Activated CD8-positive, alpha-beta memory T cell treated with anti-CD3 and anti-CD28 coated beads for 48 hours (primary cell): Measurements from ENCODE around the gene PNPLA1.

ENCODE experiments used
- DNase-seq, 3 experiments: peaks; one replicate each; pipeline ENCODE4 v3.0.0-alpha.2; 2020; ENCODE audit warnings: low read depth in 2 of 3, low spot score in 2 of 3

PNPLA1 gene

DNA sequence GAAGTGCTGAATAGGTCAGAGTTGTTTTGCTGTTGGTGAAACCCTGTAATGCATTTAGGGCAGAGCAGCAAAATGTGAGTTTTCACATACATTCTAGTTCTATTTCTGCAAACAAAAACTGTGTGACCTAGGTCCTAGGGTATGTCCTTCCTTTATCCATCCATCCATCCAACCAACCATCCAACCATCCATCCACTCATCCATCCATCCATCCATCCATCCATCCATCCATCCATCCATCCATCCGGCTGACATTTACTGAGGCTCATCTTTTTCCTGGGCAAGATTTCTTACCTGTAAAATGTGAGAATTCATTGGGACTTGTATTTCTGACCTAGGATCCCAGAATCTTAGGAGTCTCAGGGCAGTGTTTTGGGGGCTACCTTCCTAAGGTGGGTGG is 14.5 kb downstream of the PNPLA1 start:
- DNase-seq, result no peak

DNA sequence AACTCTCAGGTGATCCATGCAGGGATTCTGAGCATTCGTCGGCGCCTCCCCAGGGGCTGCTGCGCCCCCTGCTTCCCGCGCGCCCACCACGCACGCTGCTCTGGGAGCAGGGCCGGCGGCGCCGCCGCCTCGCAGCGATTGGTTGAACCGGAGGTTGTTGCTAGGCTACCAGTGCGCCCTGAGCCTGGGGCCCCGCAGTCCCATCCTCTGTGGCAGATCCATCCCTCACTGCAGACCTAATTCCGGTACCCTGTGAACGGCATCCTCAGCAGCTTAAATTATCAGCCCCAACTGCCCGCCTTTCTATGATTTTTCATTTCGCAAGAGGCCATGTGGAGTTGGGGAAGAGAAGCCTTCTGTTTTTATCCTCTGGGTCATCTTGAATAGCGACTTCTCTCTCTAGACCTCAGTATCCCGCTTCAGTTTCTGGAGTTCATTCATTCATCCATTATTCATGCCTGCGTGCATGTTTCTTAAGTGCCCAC is 15.4 kb downstream of the PNPLA1 start:
- DNase-seq, result no peak

- no peak for DNase-seq
Measured at GRCh38 chr6:36285797-36286196, 15.9 kb downstream of the PNPLA1 start.

DNA sequence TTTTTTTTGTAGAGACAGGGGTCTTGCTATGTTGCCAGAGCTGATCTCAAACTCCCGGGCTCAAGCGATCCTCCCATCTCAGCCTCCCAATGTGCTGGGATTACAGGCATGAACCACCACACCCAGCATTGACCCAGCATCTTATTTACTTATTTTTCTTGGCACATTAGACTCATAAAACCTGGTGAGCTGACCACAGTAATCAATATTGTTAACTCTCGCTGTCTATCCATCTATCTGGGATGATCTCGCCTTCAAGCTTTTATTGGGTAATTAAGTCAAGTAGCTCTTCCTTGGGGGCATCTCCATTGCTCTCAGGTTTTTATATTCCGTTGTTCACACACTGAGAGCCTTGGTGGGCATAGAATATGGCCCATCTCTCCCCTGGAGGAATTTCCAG is 17.0 kb downstream of the PNPLA1 start:
- DNase-seq, result no peak

GRCh38 chr6:36289281-36289878 is 19.5 kb downstream of the PNPLA1 start:
- no peak for DNase-seq

- no peak for DNase-seq
Measured at GRCh38 chr6:36290668-36291620, 21.1 kb downstream of the PNPLA1 start.

DNA sequence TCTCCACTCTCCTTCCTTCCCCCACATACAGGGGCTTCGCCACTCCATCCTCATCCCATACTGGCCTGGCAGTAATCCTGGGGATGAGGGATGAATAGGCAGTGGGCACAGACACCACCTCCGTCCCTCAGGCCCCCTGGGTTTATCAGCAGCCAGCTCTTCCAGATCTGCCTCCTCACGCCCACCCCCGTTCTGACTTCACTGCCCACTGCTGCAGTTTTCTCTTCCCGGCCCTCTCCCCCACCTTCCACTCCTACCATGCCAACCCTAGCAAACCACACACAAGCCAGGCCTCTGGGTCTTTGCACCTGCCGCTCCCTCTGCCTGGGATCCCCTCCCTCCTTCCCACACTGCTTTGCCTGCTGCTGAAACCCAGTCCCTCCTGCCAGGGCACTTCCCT is 22.3 kb downstream of the PNPLA1 start:
- DNase-seq, result no peak

- no peak for DNase-seq
Measured at GRCh38 chr6:36296240-36296639, 26.4 kb downstream of the PNPLA1 start.

DNA sequence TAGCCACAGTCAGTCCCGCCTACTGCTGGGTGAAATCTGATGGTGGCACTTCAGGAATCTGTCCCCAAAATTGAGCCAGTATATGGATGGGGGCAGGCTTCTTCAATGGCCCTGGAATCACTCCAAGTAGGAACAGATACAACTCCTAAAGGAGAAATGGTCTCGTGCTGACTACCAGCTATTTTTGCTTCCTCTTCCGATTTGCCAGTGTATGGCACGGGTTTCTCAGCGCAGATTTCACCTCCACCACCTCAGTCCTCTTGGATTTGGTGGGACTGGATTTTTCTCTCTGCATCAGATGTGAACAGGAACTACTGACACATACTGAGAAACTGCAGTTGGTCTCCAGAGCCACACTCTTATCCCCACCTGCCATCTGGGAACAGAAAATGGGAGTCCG is 27.2 kb downstream of the PNPLA1 start:
- DNase-seq, result no peak

GRCh38 chr6:36297511-36297910 is 27.7 kb downstream of the PNPLA1 start:
- no peak for DNase-seq

- no peak for DNase-seq
Measured at GRCh38 chr6:36298027-36298426, 28.2 kb downstream of the PNPLA1 start.

GRCh38 chr6:36301085-36301658 is 31.3 kb downstream of the PNPLA1 start:
- no peak for DNase-seq

DNA sequence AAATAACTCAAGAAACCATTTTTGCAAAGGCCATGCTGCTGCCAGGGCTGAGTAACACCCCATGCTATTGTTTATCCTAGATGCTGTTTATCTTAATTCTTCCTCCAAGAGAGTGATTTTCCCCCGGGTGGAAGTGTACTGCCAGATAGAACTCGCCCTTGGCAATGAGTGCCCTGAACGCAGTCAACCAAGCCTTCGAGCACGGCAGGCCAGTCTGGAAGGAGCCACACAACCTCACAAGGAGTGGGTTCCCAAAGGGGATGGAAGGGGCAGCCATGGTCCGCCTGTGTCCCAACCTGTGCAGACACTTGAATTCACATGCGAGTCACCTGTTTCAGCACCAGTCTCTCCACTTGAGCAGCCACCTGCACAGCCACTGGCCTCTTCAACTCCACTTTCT is 31.9 kb downstream of the PNPLA1 start:
- no peak for DNase-seq

DNA sequence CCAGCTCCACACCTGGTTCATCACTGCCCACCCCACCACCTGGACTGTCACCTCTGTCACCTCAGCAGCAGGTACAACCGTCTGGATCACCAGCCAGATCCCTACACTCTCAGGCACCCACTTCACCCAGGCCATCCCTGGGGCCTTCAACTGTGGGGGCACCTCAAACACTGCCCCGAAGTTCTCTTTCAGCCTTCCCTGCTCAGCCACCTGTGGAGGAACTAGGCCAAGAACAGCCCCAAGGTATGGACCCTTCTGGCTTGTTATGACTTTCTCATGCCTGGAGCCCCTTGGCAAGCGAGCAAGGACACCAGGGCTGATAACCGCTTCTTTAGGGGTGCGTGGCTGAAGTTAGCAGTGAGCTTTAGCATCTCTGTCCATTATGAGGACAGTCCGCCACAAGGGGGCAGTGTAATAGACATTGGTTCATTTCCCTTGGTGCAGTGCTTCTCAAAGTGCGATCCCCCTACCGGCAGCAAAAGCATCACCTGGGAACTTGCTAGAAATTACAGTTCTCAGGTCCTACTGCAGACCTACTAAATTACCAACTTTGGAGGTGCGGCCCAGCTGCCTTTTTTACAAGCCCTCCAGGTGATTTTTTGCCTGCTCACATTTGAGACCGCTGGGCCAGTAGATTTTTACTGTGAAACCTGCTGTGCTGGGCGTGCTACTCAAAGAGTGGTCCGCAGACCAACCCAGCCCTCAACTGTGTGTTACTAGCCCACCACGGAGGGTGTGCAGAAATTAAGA is 32.5 kb downstream of the PNPLA1 start:
- peak; percentile 63 to 95 (median 91) for DNase-seq

DNA sequence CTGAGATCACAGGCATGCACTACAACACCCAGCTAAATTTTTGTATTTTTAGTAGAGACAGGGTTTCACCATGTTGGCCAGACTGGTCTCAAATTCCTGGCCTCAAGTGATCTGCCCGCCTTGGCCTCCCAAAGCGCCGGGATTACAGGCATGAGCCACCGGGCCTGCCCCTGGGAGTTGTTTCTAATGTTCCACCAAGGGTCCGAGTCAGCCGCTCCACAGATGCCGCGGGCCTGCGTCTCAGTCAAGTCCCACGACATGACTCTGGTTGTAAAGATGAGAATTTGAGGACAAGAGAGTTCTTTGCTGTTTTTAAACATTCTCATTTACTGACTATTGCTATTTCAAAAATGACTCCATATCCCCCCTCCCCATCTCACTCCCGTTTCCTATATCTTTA is 36.0 kb downstream of the PNPLA1 start:
- DNase-seq, result no peak

- DNase-seq, result no peak
Measured at GRCh38 chr6:36306375-36306774, 36.5 kb downstream of the PNPLA1 start.

GRCh38 chr6:36308514-36308913 is 38.7 kb downstream of the PNPLA1 start:
- DNase-seq, result no peak

GRCh38 chr6:36309203-36309602 is 39.3 kb downstream of the PNPLA1 start:
- no peak for DNase-seq

DNA sequence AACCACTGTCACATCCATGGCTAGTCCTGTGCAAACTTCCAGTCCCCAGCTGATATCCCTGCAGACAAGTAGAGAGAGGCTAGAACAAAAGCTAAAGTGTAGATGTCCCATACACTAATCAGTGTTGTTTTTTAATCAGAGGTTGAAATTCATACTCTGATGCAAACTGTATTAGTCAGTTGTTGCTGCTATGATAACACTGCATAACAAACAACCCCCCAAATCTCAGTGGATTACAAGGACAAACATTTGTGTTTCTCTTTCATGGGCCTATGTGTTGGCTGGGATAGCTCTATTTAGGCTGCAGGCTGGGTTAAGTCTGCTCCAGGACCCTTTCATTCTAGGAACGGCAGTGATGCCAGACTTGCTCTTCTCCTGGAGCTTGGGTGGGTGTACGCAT is 40.0 kb downstream of the PNPLA1 start:
- no peak for DNase-seq

DNA sequence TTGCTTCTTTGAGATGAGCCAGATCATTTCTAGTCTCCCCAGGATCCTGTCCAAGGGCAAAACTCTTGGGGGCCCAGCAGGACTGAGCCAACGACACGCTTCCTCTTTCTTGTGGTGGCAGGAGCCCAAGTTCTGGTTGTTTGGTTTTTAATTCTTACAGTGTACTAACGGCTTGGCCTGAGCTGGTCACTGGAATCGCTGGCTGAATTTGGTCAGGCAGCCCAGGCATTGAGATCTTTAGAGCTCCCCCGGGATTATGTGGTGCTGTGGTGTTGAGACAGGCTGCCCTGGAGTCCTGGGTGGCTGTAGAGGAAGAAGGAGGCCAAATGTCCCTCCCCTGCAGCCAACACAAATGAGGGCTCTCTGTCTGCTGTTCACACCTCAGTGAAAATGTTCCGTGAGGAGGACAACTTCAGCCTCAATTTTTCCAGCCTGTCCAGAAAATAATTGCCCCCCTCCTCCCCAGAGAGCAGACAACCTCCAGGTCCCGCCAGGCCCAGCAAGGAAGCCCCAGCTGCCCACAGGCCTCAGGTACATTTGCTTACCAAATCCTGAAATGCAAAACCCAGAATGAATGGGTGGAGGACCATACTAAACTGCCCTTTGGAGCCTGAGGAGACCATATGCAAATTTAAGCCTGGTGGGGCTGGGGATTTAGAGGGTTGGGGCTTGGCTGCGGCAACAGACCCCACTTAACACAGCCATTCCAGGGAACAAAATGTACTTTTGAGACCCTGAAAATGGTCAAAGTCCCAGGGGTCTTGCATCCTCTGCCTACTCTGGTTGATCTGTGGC is 43.2 kb downstream of the PNPLA1 start:
- DNase-seq, result no peak

GRCh38 chr6:36313649-36313936 is 43.7 kb downstream of the PNPLA1 start:
- DNase-seq, result no peak
